C4-2B (cell line): ENCODE measurements around the gene PSKH1.
"Not testable (repeated sequence)": the region's sequence is repeated elsewhere in the genome, so short reads cannot be mapped to it uniquely, and the experiment has no call there.

Source experiments
- H3K27ac ChIP-seq: fragments of 450-650 bp; 2 replicates; pipeline ENCODE4 v1.5.1; 2017
- CTCF ChIP-seq: fragments of 450-650 bp; conservative IDR thresholded peaks from 2 replicates; pipeline ENCODE4 v1.5.1; 2017; ENCODE audit warnings: mild to moderate bottlenecking
- ZFX ChIP-seq: fragments of 450-650 bp; IDR thresholded peaks from 2 replicates; pipeline ENCODE4 v1.6.1; 2017

Gene PSKH1

GRCh38 chr16:67860589-67861398 is 32.3 kb upstream of the PSKH1 start:
- H3K27ac ChIP-seq = no peak overlapping the region
- no peak for TF ChIP-seq ZFX
- no peak for TF ChIP-seq CTCF

- no peak for TF ChIP-seq ZFX
- TF ChIP-seq CTCF = no peak
- H3K27ac ChIP-seq = no peak overlapping the region
Measured at GRCh38 chr16:67861877-67862276, 31.2 kb upstream of the PSKH1 start.

GRCh38 chr16:67862623-67863583 is 30.2 kb upstream of the PSKH1 start:
- TF ChIP-seq ZFX (no peak), CTCF (no peak)
- H3K27ac ChIP-seq = no peak overlapping the region

GRCh38 chr16:67864044-67864443 is 29.0 kb upstream of the PSKH1 start:
- H3K27ac ChIP-seq = not testable (repeated sequence)

GRCh38 chr16:67864594-67864993 is 28.5 kb upstream of the PSKH1 start:
- H3K27ac ChIP-seq = no peak overlapping the region

GRCh38 chr16:67865318-67865717 is 27.7 kb upstream of the PSKH1 start:
- H3K27ac ChIP-seq = no peak overlapping the region
- no peak for TF ChIP-seq ZFX
- no peak; the same call in 1 of the 2 replicates for TF ChIP-seq CTCF

More at GRCh38 chr16:67864594-67864993, 28.5 kb upstream of the PSKH1 start:
- no peak for TF ChIP-seq ZFX
- TF ChIP-seq CTCF = no peak

- TF ChIP-seq CTCF (no peak), ZFX (no peak)
- no peak overlapping the region for H3K27ac ChIP-seq
Measured at GRCh38 chr16:67868290-67868689, 24.8 kb upstream of the PSKH1 start.
